ENCODE data around the gene SULT2B1. TPM values are rescaled to one million over a fixed set of nuclear protein-coding genes. Genes with fewer than 3 reads are reported as not detected.

SULT2B1 gene
- total RNA-seq, 2 experiments from 2014 or later, result not detected

DNA sequence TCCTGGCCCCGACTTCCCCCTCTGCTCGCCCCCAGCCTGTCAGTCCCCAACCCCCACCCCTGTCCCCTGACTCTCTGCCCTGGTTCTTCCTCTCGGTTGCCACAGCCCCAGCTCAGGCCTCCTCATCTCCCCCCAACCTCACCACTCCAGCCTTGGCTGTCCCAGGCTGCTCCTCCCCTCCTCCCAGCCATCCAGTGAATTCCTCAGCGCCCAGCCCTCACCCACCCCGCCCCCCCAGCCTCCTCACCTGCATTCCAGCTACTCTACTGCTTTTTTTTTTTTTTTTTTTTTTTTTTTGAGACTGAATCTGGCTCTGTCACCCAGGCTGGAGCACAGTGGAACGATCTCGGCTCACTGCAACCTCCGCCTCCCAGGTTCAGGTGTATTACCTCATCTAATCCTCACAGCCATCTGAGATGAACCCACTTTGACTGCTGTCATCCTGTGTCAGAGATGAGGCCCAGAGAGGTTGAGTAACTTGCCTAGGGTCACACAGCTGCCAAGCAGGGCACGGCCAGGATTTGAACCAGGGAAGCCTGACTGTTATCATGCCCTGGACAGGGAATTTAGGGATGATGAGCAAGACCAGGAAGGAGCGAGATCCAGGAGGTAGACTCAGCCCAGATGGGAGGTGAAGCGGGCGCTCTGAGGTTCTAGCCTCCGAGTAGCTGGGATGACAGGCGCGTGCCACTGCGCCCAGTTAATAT, 2.6 kb downstream of the SULT2B1 start:
- Mint-ChIP-seq H3K4me1 (peaks cover 1% of the 10 kb centered on the region), H3K36me3 (ENCODE audit: low read depth) (no peaks in the 10 kb centered on the region), H3K27me3 (peaks cover 6% of the 10 kb centered on the region), H3K9me3 (no peaks in the 10 kb centered on the region), H3K4me3 (no peak overlapping the region), H3K27ac (no peak overlapping the region)
- POLR2A ChIA-PET, result no interaction called here
- CTCF ChIA-PET, result interaction anchor here (2.4 kb wide), 1 partner anchor 35 kb away, joined by 5 read pairs; no protein-coding TSS in a partner anchor
- no peak for DNase-seq

DNA sequence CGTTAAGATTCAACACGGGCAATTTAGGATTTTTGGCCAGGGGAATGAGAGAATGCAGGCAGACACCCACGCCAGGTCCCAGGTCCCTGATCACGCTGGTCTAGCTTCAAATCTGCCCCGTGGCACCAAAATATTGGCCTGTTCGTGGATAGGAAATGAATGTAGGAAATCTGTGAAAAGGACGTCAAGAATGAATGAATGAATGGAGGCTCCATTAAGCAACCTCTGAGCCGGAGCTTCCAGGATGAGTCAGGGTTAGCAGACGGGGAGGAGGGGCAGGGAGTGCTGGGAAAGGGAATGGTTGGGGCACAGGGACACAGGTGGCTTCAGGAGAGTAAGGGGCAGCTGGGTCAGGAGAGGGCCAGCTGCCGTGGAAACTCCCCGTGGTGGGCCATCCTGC, 4.2 kb downstream of the SULT2B1 start:
- ChIA-PET POLR2A (no interaction called here), CTCF (interaction anchor here (0.9 kb wide), 1 partner anchor 32 kb away, joined by 3 read pairs; no protein-coding TSS in a partner anchor)
- H3K9me3 Mint-ChIP-seq, result no peaks in the 10 kb centered on the region
- DNase-seq, result no peak
- no peak overlapping the region for H3K4me3 Mint-ChIP-seq
- peaks cover 6% of the 10 kb centered on the region for H3K27me3 Mint-ChIP-seq
- no peaks in the 10 kb centered on the region for H3K36me3 Mint-ChIP-seq (ENCODE audit: low read depth)
- H3K27ac Mint-ChIP-seq, result no peak overlapping the region
- peaks cover 1% of the 10 kb centered on the region for H3K4me1 Mint-ChIP-seq

DNA sequence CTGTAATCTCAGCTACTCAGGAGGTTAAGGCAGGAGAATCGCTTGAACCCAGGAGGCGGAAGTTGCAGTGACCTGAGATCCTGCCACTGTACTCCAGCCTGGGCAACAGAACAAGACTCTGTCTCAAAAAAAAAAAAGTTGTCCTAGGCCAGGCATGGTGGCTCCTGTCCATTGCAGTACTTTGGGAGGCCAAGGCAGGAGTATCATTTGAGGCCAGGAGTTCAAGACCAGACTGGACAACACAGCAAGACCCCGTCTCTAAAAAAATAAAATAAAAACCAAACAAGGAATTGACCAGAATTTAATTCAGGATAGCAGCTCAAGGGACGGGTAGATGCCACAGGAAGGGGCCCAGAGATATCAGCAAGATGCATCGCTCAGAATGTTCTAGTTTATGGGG, 4.9 kb downstream of the SULT2B1 start:
- H3K27me3 Mint-ChIP-seq, result peaks cover 4% of the 10 kb centered on the region
- DNase-seq, result no peak
- no peak overlapping the region for H3K4me3 Mint-ChIP-seq
- H3K4me1 Mint-ChIP-seq, result peaks cover 1% of the 10 kb centered on the region
- no peak overlapping the region for H3K27ac Mint-ChIP-seq
- no peaks in the 10 kb centered on the region for H3K9me3 Mint-ChIP-seq
- CTCF ChIA-PET, result interaction anchor here (0.9 kb wide), 1 partner anchor 32 kb away, joined by 3 read pairs; no protein-coding TSS in a partner anchor
- H3K36me3 Mint-ChIP-seq (ENCODE audit: low read depth), result no peaks in the 10 kb centered on the region
- POLR2A ChIA-PET, result no interaction called here

DNA sequence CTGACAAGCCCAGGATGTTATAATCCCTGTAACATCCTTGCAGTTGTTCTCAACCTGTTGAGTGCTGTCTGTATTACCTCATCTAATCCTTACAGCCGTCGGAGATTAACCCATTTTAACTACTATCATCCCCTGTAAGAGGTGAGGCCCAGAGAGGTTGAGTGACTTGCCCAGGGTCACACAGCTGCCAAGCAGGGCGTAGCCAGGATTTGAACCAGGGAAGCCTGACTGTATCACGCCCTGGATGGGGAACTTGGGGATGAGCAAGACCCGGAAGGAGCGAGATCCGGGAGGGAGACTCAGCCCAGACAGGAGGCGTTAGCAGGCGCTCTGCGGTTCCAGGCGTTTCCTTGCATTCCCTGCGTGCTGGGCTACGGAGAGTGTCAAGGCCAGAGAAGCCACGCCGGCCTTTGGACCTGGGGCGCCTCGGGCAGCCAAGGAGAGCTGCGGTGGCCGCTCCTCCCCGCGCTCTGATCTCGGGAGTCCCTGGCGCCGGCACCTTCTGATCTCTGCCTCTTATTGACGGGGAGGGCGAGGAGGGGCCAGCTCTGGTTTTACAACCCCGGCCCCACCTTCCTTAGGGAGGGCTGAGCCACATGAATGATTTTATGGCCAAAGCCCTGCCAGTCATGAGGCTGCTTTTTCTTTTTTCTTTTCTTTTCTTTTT, 6.2 kb downstream of the SULT2B1 start:
- Mint-ChIP-seq H3K27ac (no peak overlapping the region), H3K9me3 (no peaks in the 10 kb centered on the region), H3K4me3 (no peak overlapping the region), H3K36me3 (ENCODE audit: low read depth) (no peaks in the 10 kb centered on the region), H3K4me1 (peaks cover 1% of the 10 kb centered on the region), H3K27me3 (peaks cover 4% of the 10 kb centered on the region)
- ChIA-PET POLR2A (no interaction called here), CTCF (interaction anchor here (0.7 kb wide), 1 partner anchor 10 kb away, joined by 3 read pairs; no protein-coding TSS in a partner anchor)
- DNase-seq, result no peak

DNA sequence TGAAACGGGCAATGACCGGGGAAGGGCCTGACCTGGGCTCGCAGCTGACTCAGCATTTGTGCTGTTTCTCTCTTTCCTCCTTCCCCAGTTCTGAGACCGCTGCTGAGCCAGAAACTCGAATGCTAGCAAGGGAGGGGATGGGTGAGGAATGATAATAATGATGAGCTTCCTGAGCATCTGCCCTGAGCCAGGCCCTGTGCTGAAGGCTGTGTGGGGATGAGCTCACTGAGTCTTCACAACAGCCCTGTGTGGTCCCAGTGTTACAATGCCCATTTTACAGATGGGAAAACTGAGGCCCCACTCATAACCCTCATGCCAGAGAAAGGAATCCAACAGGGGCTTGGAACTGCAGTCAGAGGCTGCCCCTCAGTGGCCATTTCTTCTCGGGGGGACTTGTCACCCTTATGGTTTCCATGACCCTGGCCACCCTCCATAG, 8.1 kb downstream of the SULT2B1 start:
- ChIA-PET CTCF (interaction anchor here (0.5 to 1.6 kb wide), 2 partner anchors 54 to 229 kb away, joined by 3 read pairs; no protein-coding TSS in a partner anchor), POLR2A (no interaction called here)
- Mint-ChIP-seq H3K27ac (no peak overlapping the region), H3K27me3 (peaks cover 4% of the 10 kb centered on the region), H3K4me1 (peaks cover 1% of the 10 kb centered on the region), H3K9me3 (no peaks in the 10 kb centered on the region), H3K4me3 (no peak overlapping the region), H3K36me3 (ENCODE audit: low read depth) (no peaks in the 10 kb centered on the region)
- DNase-seq, result no peak

DNA sequence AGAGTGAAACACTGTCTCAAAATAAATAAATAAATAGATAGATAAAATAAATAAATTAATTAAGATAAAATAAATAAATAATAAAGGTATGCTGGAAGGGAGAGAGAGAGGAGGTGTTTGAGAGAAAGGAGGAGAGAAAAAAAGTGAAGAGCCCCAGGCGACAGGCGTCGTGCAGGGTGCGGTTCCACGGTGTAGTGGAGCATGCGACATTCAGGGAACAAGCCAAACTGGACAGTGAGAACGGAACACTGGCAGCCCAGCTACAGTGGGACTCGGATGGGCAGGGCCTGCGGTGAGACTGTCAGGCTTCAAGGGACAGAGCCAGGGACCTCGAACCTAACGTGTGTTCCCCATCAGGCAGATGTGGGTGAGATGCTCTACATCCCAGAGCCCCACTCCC, 9.4 kb downstream of the SULT2B1 start:
- peaks cover 1% of the 10 kb centered on the region for H3K4me1 Mint-ChIP-seq
- ChIA-PET POLR2A (no interaction called here), CTCF (no interaction called here)
- H3K9me3 Mint-ChIP-seq, result no peaks in the 10 kb centered on the region
- no peak overlapping the region for H3K27ac Mint-ChIP-seq
- no peak overlapping the region for H3K4me3 Mint-ChIP-seq
- no peak for DNase-seq
- H3K27me3 Mint-ChIP-seq, result peaks cover 4% of the 10 kb centered on the region
- no peaks in the 10 kb centered on the region for H3K36me3 Mint-ChIP-seq (ENCODE audit: low read depth)

DNA sequence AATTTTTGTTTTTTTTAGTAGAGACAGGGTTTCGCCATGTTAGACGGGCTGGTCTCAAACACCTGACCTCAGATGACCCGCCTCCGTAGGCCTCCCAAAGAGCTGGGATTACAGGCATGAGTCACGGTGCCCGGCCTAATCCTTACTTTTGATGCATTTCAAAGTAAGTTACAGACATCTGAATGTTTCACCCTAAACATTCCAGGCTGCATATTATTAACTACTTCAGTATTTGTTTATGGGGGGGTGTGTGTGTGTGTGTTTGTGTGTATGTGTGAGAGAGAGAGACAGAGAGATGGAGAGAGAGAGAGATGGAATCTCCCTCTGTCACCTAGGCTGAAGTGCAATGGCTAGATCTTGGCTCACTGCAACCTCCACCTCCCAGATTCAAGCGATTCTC, 13.1 kb downstream of the SULT2B1 start:
- POLR2A ChIA-PET, result no interaction called here
- DNase-seq, result no peak
- no peak overlapping the region for H3K27ac Mint-ChIP-seq
- no peak overlapping the region for H3K4me3 Mint-ChIP-seq
- CTCF ChIA-PET, result no interaction called here
- H3K36me3 Mint-ChIP-seq (ENCODE audit: low read depth), result no peaks in the 10 kb centered on the region
- H3K9me3 Mint-ChIP-seq, result no peaks in the 10 kb centered on the region
- no peaks in the 10 kb centered on the region for H3K4me1 Mint-ChIP-seq
- no peaks in the 10 kb centered on the region for H3K27me3 Mint-ChIP-seq

DNA sequence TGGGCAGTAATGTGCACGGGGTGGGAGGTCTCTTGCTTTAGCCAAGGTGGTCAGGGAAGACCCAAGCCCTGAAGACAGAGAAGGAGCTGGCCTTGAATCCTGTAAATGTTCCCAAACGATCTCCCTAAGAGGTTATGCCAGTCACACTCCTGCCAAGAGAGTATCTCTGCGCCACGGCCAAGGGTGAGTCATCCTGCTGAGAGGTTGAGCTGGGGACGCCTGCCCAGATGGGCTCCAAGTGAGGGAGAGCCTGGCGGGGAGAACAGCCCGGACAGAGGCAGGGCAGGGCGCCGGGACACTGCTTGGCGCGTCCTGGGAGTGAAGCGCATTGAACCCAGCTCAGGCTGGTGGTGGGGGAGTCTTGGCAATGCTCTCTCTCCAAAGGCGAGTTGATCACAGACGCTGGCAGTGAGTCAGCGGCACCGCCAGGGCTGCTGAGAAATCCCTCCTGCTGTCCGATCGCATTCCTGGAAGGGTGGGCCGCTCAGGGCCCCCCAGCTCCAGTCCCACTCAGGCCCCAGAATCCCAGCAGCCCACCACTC, 16.4 kb downstream of the SULT2B1 start:
- CTCF ChIA-PET, result interaction anchor here (0.6 kb wide), 1 partner anchor 140 kb away, joined by 3 read pairs; no protein-coding TSS in a partner anchor
- H3K4me1 Mint-ChIP-seq, result no peaks in the 10 kb centered on the region
- H3K36me3 Mint-ChIP-seq (ENCODE audit: low read depth), result no peaks in the 10 kb centered on the region
- no peak overlapping the region for H3K27ac Mint-ChIP-seq
- no peaks in the 10 kb centered on the region for H3K9me3 Mint-ChIP-seq
- POLR2A ChIA-PET, result no interaction called here
- no peak overlapping the region for H3K4me3 Mint-ChIP-seq
- H3K27me3 Mint-ChIP-seq, result no peaks in the 10 kb centered on the region
- no peak for DNase-seq

DNA sequence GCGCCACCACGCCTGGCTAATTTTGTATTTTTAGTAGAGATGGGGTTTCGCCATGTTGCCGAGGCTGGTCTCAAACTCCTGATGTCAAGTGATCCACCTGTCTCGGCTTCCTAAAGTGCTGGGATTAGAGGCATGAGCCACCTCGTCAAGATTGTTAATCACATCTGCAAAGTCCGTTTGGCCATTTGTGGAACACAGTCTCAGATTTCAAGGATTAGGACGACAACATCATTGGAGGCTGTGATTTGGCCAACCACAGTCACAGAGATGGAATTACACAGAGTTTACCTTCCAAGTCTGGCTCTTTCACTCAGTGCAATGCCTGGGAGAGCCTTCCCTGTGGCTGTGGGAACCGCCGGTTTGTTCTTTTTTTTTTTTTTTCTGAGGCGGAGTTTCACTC, 17.8 kb downstream of the SULT2B1 start:
- no peak overlapping the region for H3K4me3 Mint-ChIP-seq
- no peak overlapping the region for H3K27ac Mint-ChIP-seq
- H3K36me3 Mint-ChIP-seq (ENCODE audit: low read depth), result no peaks in the 10 kb centered on the region
- ChIA-PET POLR2A (no interaction called here), CTCF (no interaction called here)
- H3K4me1 Mint-ChIP-seq, result no peaks in the 10 kb centered on the region
- no peaks in the 10 kb centered on the region for H3K27me3 Mint-ChIP-seq
- DNase-seq, result no peak
- H3K9me3 Mint-ChIP-seq, result no peaks in the 10 kb centered on the region

DNA sequence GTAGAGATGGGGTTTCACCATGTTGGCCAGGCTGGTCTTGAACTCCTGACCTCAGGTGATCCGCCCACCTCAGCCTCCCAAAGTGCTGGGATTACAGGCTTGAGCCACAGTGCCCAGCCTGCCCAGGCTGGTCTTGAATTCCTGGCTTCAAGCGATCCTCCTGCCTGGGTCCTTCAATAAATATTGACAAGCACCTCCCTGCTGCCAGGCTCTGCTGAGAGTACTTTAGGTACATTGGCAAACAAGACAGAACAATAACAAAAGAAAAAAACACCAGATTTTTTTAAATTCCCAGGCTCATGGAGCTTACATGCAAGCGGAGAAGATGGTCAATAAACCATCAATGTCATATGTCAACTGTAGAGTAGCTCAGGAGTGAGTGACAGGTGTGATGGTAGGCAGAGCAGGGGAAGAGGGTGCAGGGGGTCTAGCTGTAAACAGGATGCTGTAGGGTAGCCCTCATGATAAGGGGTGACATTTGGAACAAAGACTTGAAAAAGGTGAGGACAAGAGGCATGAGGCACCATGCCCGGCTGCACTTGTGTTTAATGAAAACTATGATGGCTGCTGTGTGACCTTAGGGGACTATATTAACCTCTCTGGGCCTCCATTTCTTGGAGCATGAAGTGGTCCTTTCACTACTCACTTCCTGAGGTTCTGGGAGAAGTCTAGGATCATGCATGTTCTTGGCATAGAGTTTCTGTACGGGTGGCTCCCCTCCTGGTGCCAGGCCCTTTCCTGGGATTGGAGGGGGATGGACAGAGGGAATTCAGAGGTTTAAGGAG, 19.6 kb downstream of the SULT2B1 start:
- CTCF ChIA-PET, result interaction anchor here (1.1 kb wide), 1 partner anchor 13 kb away, joined by 4 read pairs; no protein-coding TSS in a partner anchor

DNA sequence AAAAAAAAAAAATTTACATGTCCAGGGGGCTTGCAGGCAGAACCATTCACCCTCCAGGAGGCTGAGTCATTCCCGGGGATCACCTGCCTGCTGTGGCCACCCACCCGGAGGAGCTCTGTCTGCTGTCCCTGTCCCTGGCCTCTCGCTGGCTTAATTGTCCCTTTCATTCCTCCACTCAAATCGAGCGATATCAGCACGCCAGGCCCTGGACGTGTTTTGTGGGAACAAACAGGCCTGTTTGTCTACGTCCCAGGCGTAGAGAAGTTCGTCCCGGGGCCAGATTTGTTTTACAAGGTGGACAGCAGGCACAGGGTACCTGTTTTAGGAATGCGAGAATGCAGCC, 21.2 kb downstream of the SULT2B1 start:
- no peaks in the 10 kb centered on the region for H3K9me3 Mint-ChIP-seq
- H3K4me1 Mint-ChIP-seq, result no peaks in the 10 kb centered on the region
- H3K27ac Mint-ChIP-seq, result no peak overlapping the region
- no peak for DNase-seq
- no peak overlapping the region for H3K4me3 Mint-ChIP-seq
- H3K27me3 Mint-ChIP-seq, result no peaks in the 10 kb centered on the region
- peaks cover 3% of the 10 kb centered on the region for H3K36me3 Mint-ChIP-seq (ENCODE audit: low read depth)
- ChIA-PET CTCF (interaction anchor here (2.2 kb wide), 1 partner anchor 67 kb away, joined by 7 read pairs; no protein-coding TSS in a partner anchor), POLR2A (no interaction called here)

More for the DNA sequence above, 19.6 kb downstream of the SULT2B1 start:
- POLR2A ChIA-PET, result no interaction called here
- Mint-ChIP-seq H3K36me3 (ENCODE audit: low read depth) (no peaks in the 10 kb centered on the region), H3K9me3 (no peaks in the 10 kb centered on the region), H3K4me1 (no peaks in the 10 kb centered on the region), H3K27ac (no peak overlapping the region), H3K27me3 (no peaks in the 10 kb centered on the region), H3K4me3 (no peak overlapping the region)
- no peak for DNase-seq

DNA sequence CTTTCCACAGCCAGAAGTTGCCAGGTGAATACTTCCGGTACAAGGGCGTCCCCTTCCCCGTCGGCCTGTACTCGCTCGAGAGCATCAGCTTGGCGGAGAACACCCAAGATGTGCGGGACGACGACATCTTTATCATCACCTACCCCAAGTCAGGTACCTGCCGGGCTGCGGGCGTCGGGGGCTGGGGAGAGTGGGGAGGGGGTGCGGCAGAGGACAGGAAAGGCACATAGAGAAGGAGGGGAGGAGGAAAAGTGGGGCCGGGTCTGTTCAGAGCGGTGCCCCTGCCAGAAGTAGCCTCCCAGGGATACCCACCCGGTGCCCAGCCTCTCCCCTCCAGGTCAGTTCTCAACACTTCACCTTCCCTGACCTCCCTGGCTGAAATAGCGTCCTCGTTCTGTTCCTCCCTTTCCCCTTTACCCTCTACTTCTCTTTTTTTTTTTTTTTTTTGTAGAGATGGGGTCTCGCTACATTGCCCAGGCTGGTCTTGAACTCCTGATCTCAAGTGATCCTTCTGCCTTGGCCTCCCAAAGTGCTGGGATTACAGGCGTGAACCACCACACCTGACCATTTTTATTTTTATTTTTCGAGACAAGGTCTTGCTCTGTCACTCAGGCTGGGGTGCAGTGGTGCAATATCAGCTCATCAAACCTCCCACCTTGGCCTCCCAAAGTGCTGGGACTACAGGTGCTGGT, 24.1 kb downstream of the SULT2B1 start:
- H3K4me1 Mint-ChIP-seq, result no peaks in the 10 kb centered on the region
- ChIA-PET POLR2A (no interaction called here), CTCF (interaction anchor here (0.6 kb wide), 1 partner anchor 743 kb away, joined by 5 read pairs; no protein-coding TSS in a partner anchor)
- H3K4me3 Mint-ChIP-seq, result no peak overlapping the region
- no peak for DNase-seq
- peaks cover 3% of the 10 kb centered on the region for H3K36me3 Mint-ChIP-seq (ENCODE audit: low read depth)
- no peaks in the 10 kb centered on the region for H3K27me3 Mint-ChIP-seq
- H3K9me3 Mint-ChIP-seq, result no peaks in the 10 kb centered on the region
- H3K27ac Mint-ChIP-seq, result no peak overlapping the region
